Activated T-cell treated with anti-CD3 and anti-CD28 coated beads, Interleukin-2, amount 50 U/mL, for 48 hours (primary cell): ENCODE results near the gene ADGRB3.
"Not testable (repeated sequence)": the region's sequence is repeated elsewhere in the genome, so short reads cannot be mapped to it uniquely, and the experiment has no call there.

Experiments
- DNase-seq, 2 experiments: peaks; one replicate each; pipeline ENCODE4 v3.0.0-alpha.2; 2020

Gene ADGRB3

GRCh38 chr6:68650142-68650541, 15.1 kb downstream of the ADGRB3 start:
- DNase-seq, result no peak

- DNase-seq, result no peak
Measured at GRCh38 chr6:68651011-68651985, 16.2 kb downstream of the ADGRB3 start.

GRCh38 chr6:68652117-68652536, 17.0 kb downstream of the ADGRB3 start:
- no peak for DNase-seq

GRCh38 chr6:68653074-68653705, 18.1 kb downstream of the ADGRB3 start:
- no peak for DNase-seq

- no peak for DNase-seq
Measured at GRCh38 chr6:68653706-68654089, 18.6 kb downstream of the ADGRB3 start.

- no peak for DNase-seq
Measured at GRCh38 chr6:68654134-68654533, 19.1 kb downstream of the ADGRB3 start.

GRCh38 chr6:68655028-68655427, 19.9 kb downstream of the ADGRB3 start:
- DNase-seq, result no peak

- no peak for DNase-seq
Measured at GRCh38 chr6:68657374-68658139, 22.5 kb downstream of the ADGRB3 start.

GRCh38 chr6:68658338-68658737, 23.3 kb downstream of the ADGRB3 start:
- no peak for DNase-seq

GRCh38 chr6:68673255-68673654, 38.2 kb downstream of the ADGRB3 start:
- no peak for DNase-seq

GRCh38 chr6:68675548-68675947, 40.5 kb downstream of the ADGRB3 start:
- DNase-seq, result no peak

GRCh38 chr6:68676094-68676493, 41.0 kb downstream of the ADGRB3 start:
- DNase-seq, result not testable (repeated sequence)

- no peak for DNase-seq
Measured at GRCh38 chr6:68677058-68677457, 42.0 kb downstream of the ADGRB3 start.

GRCh38 chr6:68679399-68679798, 44.3 kb downstream of the ADGRB3 start:
- DNase-seq, result no peak

GRCh38 chr6:68680264-68680663, 45.2 kb downstream of the ADGRB3 start:
- no peak for DNase-seq

- DNase-seq, result no peak
Measured at GRCh38 chr6:68689910-68690309, 54.8 kb downstream of the ADGRB3 start.

GRCh38 chr6:68691120-68691519, 56.0 kb downstream of the ADGRB3 start:
- DNase-seq, result no peak

- DNase-seq, result no peak
Measured at GRCh38 chr6:68693271-68693670, 58.2 kb downstream of the ADGRB3 start.

GRCh38 chr6:68695403-68695802, 60.3 kb downstream of the ADGRB3 start:
- DNase-seq, result no peak

GRCh38 chr6:68695838-68696237, 60.8 kb downstream of the ADGRB3 start:
- DNase-seq, result no peak

- DNase-seq, result no peak
Measured at GRCh38 chr6:68697394-68697793, 62.3 kb downstream of the ADGRB3 start.

GRCh38 chr6:68701159-68701558, 66.1 kb downstream of the ADGRB3 start:
- DNase-seq, result no peak

- no peak for DNase-seq
Measured at GRCh38 chr6:68704485-68704884, 69.4 kb downstream of the ADGRB3 start.
